Measurements from ENCODE around the gene CNOT1.
"Not testable (repeated sequence)": the region's sequence is repeated elsewhere in the genome, so short reads cannot be mapped to it uniquely, and the experiment has no call there.

Gene CNOT1

DNA sequence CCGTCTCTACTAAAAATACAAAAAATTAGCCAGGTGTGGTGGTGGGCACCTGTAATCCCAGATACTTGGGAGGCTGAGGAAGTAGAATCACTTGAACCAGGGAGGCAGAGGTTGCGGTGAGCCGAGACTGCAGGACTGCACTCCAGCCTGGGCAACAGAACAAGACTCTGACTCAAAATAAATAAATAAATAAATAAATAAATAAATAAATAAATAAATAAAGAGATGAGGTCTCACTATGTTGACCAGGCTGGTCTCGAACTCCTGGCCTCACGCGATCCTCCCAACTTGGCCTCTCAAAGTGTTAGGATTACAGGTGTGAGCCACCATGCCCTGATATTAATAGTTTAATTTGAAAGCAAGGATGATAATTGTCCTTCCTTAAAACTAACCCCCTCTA, 7.4 kb upstream of the CNOT1 start:
- DNase-seq, result not testable (repeated sequence)

DNA sequence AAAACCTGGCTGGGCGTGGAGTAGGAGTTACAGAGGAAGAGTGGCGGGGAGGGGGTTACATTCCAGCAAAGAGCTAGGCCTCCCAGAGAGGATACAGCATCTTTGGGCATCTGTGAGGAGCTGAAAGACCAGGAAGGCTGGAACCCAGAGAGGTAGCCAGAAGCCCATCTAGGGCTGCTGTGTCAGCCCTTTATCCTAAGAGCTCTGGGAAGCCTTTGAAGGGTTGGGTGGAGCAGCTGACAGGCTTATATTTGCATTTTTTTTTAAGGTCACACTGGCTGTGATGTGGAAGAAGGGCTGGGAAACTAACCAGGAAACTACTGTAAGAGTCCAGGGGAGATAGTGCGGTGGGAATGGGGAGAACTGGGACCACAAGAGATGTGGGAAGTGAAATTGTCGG, 6.8 kb upstream of the CNOT1 start:
- DNase-seq, result no peak

GRCh38 chr16:58635502-58635901, 5.9 kb upstream of the CNOT1 start:
- DNase-seq, result no peak

- DNase-seq, result no peak
These were observed 4.7 kb upstream of the CNOT1 start for GRCh38 chr16:58634265-58634802.

GRCh38 chr16:58628845-58629732, 537 bp downstream of the CNOT1 start:
- peak; percentile 56 for DNase-seq

- no peak for DNase-seq
These were observed 5.4 kb downstream of the CNOT1 start for GRCh38 chr16:58624209-58624608.

DNA sequence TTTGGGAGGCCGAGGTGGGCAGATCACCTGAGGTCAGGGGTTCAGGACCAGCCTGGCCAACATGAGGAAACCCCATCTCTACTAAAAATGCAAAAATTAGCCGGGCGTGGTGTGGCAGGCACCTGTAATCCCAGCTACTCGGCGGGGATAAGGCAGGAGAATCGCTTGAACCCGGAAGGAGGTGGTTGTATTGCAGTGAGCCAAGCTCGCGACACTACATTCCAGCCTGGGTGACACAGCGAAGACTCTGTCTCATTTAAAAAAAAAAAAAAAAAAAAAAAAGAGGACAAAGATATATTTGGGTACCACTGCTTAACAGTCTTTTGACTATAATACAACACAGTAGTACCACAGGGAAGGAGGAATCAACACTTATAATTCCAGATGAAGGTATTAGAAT, 9.2 kb downstream of the CNOT1 start:
- DNase-seq, result no peak

DNA sequence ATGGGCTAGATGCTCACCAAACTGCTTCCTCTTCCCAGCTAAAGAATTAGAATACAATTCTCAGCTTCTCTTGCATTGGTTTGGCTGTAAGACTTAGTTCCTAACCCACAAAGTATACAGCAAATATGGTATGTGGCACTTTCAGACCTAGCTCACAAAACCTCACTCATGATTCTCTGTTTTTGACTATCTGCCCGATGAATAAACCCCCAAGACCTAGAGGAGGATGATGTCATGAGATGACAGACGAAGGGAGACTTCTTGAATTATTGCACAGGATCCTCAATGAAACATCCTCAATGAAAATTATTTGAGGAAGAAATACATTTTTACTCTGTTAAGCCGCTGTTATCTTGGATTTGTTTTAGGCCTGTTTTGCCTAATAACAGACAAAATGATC, 14.3 kb downstream of the CNOT1 start:
- no peak for DNase-seq

DNA sequence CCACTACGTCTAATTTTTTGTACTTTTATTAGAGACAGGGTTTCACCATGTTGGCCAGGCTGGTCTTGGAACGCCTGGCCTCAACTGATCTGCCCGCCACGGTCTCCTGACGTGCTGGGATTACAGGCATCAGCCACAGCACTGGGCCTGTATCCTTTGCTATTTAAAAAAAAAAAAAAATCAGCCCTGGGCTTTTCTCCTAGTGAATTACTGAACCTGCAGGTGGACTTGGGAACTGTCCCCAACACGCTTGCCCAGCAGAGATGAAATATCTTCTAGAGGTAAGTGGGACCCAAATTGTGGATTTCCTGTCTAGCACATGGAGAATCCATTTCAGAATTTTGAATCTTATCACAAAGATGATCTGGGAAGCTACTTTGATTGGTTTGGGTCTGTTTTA, 14.8 kb downstream of the CNOT1 start:
- DNase-seq, result no peak

- DNase-seq, result no peak
These were observed 15.4 kb downstream of the CNOT1 start for GRCh38 chr16:58614212-58614611.

GRCh38 chr16:58612965-58613364, 16.7 kb downstream of the CNOT1 start:
- not testable (repeated sequence) for DNase-seq

- no peak for DNase-seq
These were observed 21.0 kb downstream of the CNOT1 start for GRCh38 chr16:58608601-58609136.

DNA sequence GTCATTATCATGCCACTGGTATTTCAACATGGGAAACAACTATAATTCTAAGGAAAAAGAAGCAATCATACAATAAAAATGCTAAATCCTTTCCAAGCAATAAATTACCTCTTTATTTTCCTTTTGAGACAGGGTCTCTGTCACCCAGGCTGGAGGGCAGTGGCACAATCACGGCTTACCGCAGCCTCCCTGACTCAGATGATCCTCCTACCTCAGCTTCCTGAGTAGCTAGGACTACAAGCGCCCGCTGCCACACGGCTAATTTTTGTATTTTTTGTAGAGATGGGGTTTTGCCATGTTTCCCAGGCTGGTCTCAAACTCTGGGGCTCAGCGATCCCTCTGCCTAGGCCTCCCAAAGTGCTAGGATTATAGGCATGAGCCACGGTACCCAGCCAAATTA, 24.1 kb downstream of the CNOT1 start:
- DNase-seq, result no peak

GRCh38 chr16:58591083-58591482, 38.5 kb downstream of the CNOT1 start:
- no peak for DNase-seq

GRCh38 chr16:58589326-58589905, 40.2 kb downstream of the CNOT1 start:
- DNase-seq, result no peak

- DNase-seq, result no peak
These were observed 41.2 kb downstream of the CNOT1 start for GRCh38 chr16:58588406-58588805.

DNA sequence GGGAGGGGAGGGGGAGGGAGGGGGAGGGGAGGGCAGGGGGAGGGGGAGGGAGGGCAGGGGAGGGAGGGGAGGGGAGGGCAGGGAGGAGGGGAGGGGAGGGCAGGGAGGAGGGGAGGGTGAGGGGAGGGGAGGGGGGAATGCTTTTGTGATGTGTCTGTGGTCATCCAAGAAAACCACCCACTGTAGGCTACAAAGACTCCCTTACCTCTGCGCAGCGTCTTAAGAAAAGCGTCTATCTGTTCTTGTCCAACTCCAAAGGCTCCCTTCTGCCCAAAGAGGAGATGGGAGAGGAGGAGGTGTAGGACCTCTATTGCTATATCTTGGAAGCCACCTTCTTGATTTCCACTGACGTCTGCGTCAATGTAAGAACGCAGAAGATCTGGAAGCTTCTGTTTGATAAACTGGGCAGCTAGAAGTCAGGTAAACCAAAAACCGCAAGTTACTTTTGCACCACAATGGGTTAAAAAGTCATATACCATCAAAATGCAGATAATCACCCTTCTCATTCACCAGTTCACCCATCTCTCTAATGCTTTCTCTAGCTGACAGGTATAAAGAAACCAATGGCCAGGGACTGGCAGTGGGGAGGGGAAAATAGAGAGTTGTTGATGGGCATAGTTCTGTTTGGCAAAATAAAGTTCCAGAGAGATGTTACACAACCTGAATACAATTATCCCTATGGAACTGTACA, 43.1 kb downstream of the CNOT1 start:
- DNase-seq, result no peak

DNA sequence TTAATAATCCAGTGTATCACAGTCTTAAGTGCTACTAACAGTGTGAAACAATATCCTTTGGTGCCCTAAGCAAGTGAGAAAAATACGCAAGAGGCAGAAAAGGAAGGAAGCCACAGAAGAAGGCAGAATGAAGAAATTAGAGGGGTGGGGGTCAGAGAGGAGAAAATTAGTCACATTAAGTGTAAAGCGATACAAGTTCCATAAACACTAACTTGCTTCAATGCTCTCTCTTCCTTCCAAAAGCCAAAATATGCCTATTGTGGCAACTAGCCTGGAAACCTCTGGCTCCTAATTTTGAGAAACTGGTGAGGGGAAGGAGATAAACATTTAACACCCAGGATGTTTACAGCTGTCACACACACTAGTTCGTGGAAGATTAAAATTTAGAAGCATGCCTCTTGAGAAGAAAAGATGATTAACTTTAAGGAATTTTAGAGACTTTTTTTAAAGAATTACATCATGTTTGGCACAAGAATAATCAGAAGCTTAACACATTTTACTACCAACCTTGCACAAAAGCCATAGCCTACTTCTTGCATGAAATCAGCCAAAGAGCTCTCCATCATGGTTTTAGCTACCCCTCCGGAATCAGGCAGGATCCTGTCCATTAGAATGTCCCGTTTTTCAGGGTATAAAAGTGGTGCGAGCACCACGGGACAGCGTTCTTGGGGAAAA, 44.7 kb downstream of the CNOT1 start:
- no peak for DNase-seq

- DNase-seq, result no peak
These were observed 46.5 kb downstream of the CNOT1 start for GRCh38 chr16:58582971-58583765.

- no peak for DNase-seq
These were observed 47.5 kb downstream of the CNOT1 start for GRCh38 chr16:58582133-58582532.

DNA sequence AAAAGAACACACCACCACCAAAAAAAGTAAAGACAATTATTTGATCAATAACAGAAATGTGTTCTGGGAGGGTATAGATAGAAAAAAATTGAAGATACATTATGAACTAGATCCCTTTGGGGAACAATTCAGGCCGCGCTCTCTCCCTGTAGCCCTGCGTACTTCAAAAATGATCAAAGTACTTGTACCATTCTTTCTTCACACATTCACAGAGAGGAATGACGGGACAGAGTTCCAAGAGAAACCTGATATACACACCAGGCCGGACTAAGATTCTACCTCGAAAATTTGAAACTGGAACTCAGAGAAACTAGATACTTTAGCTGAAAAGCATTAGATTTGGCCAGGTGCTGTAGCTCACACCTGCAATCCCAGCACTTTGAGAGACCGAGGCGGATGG, 50.0 kb downstream of the CNOT1 start:
- no peak for DNase-seq

DNA sequence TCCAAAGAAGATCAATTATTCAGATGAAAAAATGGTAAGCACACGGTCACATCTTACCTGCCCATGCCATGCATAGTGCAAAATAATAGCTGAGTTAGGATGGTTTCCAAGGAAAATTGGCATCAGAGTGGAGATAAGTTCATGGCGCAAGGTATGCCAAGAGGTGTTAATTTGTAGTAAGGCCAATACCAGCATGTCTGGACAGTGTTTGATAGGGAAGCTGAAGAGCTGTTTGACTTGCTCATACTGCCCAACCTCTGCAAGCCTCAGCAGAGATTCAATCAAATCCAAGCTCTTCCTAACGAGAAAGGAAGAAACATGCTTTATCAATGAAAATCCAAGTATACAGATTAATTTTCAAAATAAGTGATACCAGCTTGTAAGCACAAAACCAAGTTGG, 51.0 kb downstream of the CNOT1 start:
- DNase-seq, result no peak

Measured in CD4-positive, alpha-beta T cell treated with Interleukin-12 subunit alpha and Interleukin-12 subunit beta, for 1 hour (primary cell).